ENCODE results near the gene RANBP17. TPM values are rescaled to one million over a fixed set of nuclear protein-coding genes. Genes with fewer than 3 reads are reported as not detected.

Gene RANBP17
- total and polyA plus RNA-seq, 2 of the 4 experiments (the other 2 are of a cell fraction), result 8.2 to 29.0 TPM

DNA sequence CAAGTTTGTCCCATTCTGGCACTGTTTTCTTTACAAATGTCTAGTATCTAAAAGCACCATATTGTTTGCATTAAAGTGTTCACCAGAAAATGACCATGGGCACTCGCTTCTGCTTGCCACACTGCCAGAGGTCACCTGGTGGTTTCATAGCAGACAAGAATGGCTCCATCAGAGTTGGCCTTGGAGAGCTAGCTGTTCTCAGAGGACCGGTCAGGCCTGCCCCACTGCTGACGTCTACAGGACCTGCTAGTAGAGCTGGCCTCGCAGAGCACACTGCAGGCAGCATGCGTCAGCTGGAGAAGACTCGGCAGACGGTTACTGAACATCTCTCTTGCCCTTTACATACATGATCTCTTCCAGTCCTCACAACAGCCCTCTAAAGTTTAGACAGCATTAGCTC is 438.5 kb downstream of the RANBP17 start:
- no peak overlapping the region for H3K27ac ChIP-seq (ENCODE audit: insufficient read depth, low read length)
- WGBS, 2 experiments (ENCODE audit: extremely low coverage in 2 of 2, insufficient read length in 1 of 2), result 100% methylated on average over 2 of the region's 7 CpGs; no CpG with 5 or more reads in 1 of the 2 experiments
- H2BK15ac ChIP-seq (ENCODE audit: low read depth, low read length), result no peak overlapping the region
- POLR2A ChIA-PET (ENCODE audit: unreplicated experiment), result no interaction called here
- no peak overlapping the region for H3K4ac ChIP-seq (ENCODE audit: low read depth, low read length)
- H3K9ac ChIP-seq (ENCODE audit: low read depth, low read length), result no peak overlapping the region
- dilution Hi-C loops (cut with HindIII; ENCODE audit: low sequenced_read_pairs, unreplicated experiment) (no loop called here), in situ Hi-C loops (cut with MboI; ENCODE audit: low sequenced_read_pairs) (no loop called here), intact Hi-C loops (cut with micrococcal nuclease) (no loop called here)
- no peak overlapping the region for H3K4me3 ChIP-seq (ENCODE audit: insufficient read depth, low read depth, low read length)
- H2BK5ac ChIP-seq (ENCODE audit: low read depth, low read length, poor library complexity, severe bottlenecking), result no peak overlapping the region
- no peak overlapping the region for H2AK5ac ChIP-seq (ENCODE audit: low read depth, low read length)
- no peak overlapping the region for H4K5ac ChIP-seq (ENCODE audit: low read depth, low read length)
- H3K4me2 ChIP-seq (ENCODE audit: low read depth, low read length), result no peak overlapping the region
- 0 out of 2 replicates have a peak, but pooled peaks cover 3% of the 10 kb centered on the region for H3K9me1 ChIP-seq (ENCODE audit: insufficient read depth, low read length)
- no peak overlapping the region for H3K23ac ChIP-seq (ENCODE audit: low read depth, low read length)
- BruUV-seq (replicated peaks), result no TSS peak
- H3K56ac ChIP-seq (ENCODE audit: extremely low read depth, insufficient read depth, low read length), result no peak overlapping the region
- CTCF ChIA-PET, result no interaction called here
- no peak overlapping the region for H2AK9ac ChIP-seq (replicated peaks; ENCODE audit: low read depth, low read length, poor library complexity)
- H3K36me3 ChIP-seq (ENCODE audit: control insufficient read depth, insufficient read depth, low read length), result peaks cover 5% of the 10 kb centered on the region; the same call in 1 of the 2 replicates
- no peak overlapping the region for H2AFZ ChIP-seq (replicated peaks; ENCODE audit: low read length, poor library complexity)
- H3K79me1 ChIP-seq (ENCODE audit: low read depth in 1 of 2, low read length in 2 of 2), result no peaks in the 10 kb centered on the region
- DNase-seq (no peak), ATAC-seq (ENCODE audit: low read depth) (no peak)
- peaks cover 15% of the 10 kb centered on the region for H3K27me3 ChIP-seq (ENCODE audit: control insufficient read depth, insufficient read depth, low read length)
- H3K14ac ChIP-seq (replicated peaks; ENCODE audit: low read depth, low read length), result no peak overlapping the region
- no peak for TF ChIP-seq POLR2A (IDR thresholded peaks at IDR 0.05; ENCODE audit: low read depth, low read length)
- no peak for TF ChIP-seq CHD1 (IDR thresholded peaks at IDR 0.05; ENCODE audit: low read depth, low read length)
- TF ChIP-seq CEBPB (IDR thresholded peaks at IDR 0.05; ENCODE audit: low read depth, low read length), result no peak
- TF ChIP-seq, protein P1, sequence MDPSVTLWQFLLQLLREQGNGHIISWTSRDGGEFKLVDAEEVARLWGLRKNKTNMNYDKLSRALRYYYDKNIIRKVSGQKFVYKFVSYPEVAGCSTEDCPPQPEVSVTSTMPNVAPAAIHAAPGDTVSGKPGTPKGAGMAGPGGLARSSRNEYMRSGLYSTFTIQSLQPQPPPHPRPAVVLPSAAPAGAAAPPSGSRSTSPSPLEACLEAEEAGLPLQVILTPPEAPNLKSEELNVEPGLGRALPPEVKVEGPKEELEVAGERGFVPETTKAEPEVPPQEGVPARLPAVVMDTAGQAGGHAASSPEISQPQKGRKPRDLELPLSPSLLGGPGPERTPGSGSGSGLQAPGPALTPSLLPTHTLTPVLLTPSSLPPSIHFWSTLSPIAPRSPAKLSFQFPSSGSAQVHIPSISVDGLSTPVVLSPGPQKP (IDR thresholded peaks at IDR 0.05; ENCODE audit: borderline replicate concordance, low read depth, low read length), result no peak
- TF ChIP-seq MAFK (IDR thresholded peaks at IDR 0.05; ENCODE audit: low read depth, low read length), result no peak
- no peak for TF ChIP-seq RFX5 (IDR thresholded peaks at IDR 0.05; ENCODE audit: low read depth, low read length)
- TF ChIP-seq, protein P2, sequence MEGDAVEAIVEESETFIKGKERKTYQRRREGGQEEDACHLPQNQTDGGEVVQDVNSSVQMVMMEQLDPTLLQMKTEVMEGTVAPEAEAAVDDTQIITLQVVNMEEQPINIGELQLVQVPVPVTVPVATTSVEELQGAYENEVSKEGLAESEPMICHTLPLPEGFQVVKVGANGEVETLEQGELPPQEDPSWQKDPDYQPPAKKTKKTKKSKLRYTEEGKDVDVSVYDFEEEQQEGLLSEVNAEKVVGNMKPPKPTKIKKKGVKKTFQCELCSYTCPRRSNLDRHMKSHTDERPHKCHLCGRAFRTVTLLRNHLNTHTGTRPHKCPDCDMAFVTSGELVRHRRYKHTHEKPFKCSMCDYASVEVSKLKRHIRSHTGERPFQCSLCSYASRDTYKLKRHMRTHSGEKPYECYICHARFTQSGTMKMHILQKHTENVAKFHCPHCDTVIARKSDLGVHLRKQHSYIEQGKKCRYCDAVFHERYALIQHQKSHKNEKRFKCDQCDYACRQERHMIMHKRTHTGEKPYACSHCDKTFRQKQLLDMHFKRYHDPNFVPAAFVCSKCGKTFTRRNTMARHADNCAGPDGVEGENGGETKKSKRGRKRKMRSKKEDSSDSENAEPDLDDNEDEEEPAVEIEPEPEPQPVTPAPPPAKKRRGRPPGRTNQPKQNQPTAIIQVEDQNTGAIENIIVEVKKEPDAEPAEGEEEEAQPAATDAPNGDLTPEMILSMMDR (conservative IDR thresholded peaks at IDR 0.05; ENCODE audit: low read depth, low read length), result no peak
- no peak for TF ChIP-seq RAD21 (IDR thresholded peaks at IDR 0.05; ENCODE audit: low read length)
- TF ChIP-seq SMC3 (IDR thresholded peaks at IDR 0.05; ENCODE audit: low read depth, low read length), result no peak
- H3K9me3 ChIP-seq (ENCODE audit: control insufficient read depth, insufficient read depth, low read length), result no peaks in the 10 kb centered on the region
- H2BK20ac ChIP-seq (ENCODE audit: low read depth, low read length), result no peak overlapping the region
- no peak overlapping the region for H3K18ac ChIP-seq (ENCODE audit: low read depth, low read length)
- H4K8ac ChIP-seq (ENCODE audit: low read depth in 2 of 2, low read length in 2 of 2), result no peak overlapping the region
- no peaks in the 10 kb centered on the region for H4K20me1 ChIP-seq (ENCODE audit: insufficient read depth, low read length)
- no peak overlapping the region for H4K91ac ChIP-seq (ENCODE audit: insufficient read depth, low read depth, low read length)
- H2BK120ac ChIP-seq (ENCODE audit: low read depth, low read length), result no peak overlapping the region
- peaks cover 5% of the 10 kb centered on the region for H3K4me1 ChIP-seq (ENCODE audit: control insufficient read depth, insufficient read depth, low read length)

Data from IMR-90 (cell line).